Stimulated activated CD4-positive, alpha-beta T cell treated with anti-CD3 and anti-CD28 coated beads, Interleukin-12 subunit alpha, Interleukin-12 subunit beta, amount 100 ng/mL, for 48 hours (primary cell): ENCODE results near the gene IQCM.

Experiments used
- DNase-seq, 3 donors: peaks; one replicate each; pipeline ENCODE4 v3.0.0-alpha.2; 2020; ENCODE audit warnings: low read depth in 2 of 3, low spot score in 1 of 3

Gene IQCM

DNA sequence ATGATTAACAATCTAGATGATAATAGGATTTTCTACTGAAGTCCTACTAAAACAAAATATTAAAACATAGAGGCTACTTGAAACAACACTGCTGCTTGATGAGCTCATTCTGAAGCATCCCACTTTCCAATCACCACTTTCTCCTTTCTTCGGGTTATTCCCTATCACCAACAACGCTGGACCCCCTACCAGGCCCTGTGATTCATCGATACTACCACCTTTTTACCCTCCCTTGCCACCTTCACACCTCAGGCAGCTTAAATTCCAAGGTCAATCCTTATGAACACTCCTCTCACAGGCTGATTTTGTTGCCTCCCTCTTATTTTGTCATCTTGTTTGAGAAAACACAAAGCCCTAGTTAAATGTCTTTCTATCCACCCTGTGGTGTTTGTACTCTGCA, 102.6 kb downstream of the IQCM start:
- DNase-seq = no peak

DNA sequence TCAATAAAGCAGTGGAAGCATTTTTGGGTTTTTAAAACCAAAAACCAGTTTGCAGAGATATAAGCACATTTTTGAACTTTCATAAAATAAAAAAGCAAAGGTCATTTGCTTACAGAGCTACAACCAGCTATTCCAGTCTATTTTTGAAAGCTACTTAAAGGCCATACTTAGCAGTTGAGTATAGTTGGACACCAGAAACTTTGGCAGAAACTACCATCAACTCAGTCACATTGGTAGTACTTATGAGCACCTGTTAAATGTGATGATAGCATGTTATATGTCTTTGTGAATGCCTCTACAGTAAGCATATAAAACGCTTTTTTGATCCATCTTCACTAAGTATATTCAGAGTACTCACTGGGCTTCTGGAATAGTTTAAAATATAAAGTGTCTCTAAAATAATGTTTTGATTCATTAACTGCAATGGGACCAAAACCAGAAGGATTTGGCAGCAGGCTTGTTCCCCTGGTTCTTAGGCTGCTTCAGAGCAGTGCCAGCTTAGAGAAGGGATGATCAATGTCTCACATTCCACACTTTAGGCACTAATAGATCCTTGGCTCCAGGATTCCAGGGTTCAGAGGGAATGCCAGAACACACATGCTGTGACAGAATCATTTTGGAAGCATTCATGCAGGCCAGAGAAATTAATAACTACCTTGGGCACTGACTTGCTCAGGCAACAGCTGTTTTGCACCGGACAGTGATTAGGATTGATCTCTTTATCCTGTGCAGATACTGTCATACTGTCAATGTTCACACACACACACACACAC, 103.9 kb downstream of the IQCM start:
- no peak for DNase-seq

DNA sequence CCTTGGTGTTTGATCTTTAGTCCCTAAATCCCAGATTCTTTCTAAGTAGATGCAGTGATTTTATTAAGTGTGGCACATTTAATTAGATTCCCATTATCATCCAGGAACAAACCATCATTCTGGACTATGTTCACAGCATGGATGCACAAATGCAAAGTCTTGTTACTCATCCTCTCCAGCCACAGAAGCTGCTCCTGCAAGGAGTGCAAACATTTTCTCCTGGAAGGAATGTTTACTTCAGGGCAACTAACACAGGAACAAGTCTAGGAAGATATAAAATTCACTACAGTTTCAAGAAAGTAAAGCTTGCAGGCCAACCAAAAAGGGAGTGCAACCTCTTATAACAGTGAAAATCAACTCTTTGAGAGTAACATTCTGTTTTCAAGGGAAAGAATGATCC, 106.0 kb downstream of the IQCM start:
- DNase-seq = no peak

DNA sequence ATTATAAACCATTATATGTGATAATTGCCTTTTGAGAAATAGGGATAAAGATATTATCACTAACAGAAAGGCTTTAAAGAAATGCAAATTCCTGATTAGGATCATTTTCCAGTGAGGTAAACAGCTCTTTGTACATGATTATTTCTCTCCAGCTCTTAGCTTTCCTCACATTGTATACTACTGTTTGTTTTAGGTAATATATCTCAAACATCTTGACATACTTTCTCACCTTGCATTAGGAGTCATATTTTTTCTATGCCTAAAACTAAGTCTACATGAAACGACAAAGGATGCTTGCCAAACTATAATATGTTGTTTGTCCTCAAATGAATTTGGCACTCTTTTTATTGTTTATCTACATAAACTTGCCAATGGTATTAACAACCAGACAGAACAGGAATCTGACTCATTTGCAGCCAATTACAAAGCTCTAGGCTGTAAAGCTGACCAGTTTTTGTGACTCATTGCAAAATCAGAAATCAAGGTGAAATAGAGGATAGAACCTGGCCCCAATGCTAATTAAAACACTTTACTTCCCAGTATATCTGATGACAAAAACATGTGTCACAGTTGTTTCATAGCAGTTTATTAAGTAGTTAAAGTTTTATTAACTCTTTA, 107.0 kb downstream of the IQCM start:
- no peak for DNase-seq

DNA sequence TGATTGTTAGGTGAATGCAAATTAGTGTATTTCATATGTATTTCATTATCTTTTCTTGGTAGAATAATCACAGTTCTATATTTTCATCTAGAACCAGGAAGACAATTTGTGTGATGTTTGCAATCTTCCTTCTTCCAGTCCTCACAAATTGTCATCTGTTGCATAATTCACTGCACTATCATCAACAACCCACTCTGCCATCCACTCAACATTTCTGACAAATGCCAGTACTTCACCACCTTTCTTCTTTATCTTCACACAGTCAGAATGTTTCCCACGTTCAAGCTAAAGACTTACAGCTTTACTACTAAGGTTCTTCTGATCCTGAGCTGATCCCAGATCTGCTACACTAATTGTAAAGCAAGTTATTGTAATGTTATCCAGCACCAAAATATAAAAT, 107.8 kb downstream of the IQCM start:
- DNase-seq = no peak

DNA sequence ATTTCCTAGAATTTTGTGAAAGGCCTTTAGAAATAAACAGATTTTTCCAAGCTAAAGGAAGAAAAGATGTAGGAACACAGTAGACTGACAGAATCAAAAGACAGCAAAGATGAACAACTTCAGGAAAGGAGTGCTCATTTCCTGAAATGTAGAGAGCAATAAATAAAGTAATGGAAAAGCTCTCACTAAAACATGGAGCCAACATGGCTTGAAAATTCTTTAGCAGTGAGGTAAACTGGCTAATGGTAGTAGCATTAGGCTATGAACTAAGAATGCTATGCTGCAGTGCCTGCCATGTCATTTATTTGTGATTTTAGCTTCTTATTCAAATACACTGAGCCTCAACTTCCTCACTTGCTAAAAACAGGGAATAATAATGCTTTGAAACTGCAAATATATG, 108.7 kb downstream of the IQCM start:
- no peak for DNase-seq

DNA sequence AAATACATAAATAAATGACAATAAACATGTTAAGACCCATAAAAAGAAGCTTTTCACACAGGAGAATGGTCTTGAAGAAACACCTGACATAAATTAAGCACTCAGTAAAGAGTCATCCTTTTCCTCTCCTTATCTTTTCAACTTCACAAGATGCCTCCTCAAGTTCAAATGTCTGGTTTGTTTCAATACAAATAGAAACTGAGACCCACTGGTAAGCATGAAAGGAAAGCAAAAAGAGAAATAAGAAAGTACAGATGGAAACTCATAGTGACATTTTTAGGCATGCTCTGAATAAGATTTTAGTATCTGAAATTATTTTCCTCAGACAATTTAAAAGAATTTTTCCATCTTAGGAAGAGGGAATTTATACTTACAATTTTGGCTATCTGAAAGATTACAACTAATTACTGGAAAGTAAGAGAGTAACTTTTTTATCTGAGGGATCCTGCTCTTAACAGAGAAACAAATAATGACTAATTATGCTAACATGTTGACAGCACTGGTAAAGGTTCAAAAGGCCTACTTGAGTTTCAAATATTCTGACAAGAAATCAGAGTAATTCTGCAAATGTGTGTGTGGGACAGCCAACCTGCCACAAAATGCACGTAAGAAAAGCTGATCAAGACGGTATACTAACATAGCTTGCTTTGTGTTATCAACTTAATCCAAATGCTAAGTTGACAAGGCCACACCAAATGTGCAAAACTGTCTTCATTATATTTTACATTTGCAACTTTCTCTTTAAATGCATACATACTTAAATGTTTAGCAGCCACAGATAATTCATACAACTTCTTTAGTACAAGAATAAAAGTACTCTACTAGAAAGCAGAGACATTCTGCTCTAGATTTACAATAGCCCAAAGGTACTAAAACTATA, 113.0 kb downstream of the IQCM start:
- DNase-seq = no peak

DNA sequence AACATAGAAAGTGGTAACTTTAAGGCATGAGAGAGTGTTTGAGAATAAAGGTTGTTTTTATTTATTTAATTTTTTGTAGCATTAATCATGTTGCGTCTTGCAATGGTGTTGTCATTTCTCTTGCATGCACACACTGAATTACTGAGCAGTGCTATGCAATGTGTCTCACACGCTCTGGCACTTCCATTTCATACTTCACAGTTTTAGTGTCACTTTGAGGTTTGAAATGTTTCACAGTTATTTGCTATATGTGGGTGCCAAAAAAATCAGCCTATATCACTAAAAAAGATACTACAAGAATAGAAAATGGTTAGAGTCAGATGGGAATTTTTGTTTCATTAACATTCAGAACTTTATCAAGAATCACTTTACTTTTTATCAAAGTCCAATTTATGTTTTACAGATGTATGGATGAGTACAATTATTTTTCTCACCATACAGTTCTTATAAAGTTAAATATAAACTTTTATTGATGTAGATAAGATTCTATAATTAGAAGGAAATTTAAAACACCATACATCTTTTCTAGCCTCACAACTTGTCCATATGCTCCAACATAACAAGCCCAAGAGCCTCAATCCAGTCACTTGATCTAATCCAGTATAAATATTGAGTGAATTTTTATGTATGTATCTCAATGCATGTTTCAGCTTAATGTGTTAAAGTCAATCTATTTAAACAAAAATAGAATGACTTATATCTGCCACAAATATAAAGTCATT, 114.0 kb downstream of the IQCM start:
- no peak for DNase-seq

DNA sequence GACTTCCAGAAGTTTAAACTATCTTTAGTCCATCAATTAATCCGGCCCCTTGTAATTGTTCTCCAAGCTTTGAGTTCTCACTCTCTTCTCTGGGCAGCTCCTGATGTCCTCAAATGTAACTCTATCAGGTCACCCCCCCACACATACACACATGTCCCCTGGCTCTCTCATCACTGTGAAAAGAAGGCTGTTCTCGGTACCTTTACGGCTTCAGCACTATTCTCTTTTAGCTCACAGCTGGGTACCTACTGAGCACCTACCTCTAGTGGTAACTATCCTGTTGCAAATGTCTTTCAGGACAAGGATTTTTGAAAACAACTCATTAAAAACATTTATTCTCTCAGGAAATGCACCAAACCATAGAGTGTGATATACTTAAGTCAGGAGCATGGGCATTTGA, 115.4 kb downstream of the IQCM start:
- DNase-seq = no peak

DNA sequence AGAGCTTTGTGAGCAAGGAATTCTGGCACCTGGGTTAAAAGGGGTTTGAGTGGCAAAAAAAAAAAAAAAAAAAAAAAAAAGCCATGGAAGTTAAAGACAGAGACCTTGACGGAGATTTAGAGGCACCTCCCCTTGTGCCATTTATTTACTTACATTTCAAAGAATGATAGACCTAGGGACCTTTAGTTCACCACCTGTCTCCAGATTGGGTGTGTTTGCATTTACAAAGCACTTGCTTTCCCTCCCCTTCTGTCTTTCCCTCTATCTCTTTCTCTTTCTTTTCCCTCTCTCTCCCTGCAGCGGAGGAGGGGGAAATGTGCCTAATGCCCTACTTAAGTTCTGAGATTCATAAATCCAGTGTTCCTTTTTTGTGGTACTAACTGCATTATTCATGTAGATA, 116.0 kb downstream of the IQCM start:
- no peak for DNase-seq

DNA sequence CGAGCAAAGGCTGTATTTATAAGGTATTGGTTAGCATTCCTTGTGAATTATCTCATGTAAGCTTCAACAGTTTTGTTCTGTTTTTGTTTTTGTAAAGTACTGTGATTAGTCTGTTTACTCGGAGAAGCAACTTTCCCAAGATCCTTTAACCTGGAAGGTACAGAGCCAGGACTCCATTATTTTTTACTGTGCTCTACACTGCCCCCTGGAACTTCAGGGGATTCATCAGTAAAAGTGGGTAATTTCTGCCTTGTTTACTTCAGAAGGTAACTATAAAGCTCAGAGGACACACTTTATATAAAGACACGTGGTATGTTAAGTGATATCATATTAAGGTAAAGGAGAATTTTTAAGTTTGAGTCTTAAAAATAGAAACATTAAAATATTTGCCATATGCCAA, 124.9 kb downstream of the IQCM start:
- no peak for DNase-seq

DNA sequence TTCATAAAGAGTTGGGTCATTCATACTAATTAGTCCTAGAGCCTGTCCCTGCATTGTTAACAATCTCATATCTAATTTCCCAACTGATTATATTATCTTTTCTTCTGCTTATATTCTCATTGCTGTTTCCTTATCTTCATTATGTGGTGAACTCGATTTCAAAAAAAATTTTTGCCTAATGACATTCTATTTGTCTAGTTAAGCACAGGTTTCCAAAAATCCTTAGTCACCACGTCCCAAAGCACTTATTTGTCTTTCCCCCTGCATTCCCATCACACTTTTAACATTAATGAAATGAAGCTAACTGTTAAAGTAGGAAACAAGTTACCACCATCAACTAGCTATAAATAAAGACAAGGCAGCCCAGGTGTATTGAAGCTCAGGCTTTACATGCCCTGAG, 131.1 kb downstream of the IQCM start:
- no peak for DNase-seq

DNA sequence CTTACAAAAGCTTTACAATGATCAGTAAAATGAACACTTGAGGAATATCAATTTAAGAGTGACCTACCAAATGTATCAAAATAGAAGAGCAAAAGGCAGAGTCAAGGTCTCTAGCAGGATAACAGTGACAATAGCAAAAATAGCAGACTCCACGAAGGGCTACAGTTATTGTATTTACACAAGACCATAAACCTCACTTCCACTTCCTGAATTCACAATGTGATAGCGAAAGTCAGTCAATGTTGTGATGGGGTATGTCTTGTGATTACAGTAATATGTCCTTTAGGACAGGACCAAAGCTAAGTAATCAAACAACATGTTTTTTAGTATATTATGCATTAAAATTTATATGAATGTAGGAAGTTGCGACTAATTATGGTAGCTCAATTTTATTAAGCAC, 139.6 kb downstream of the IQCM start:
- no peak for DNase-seq

DNA sequence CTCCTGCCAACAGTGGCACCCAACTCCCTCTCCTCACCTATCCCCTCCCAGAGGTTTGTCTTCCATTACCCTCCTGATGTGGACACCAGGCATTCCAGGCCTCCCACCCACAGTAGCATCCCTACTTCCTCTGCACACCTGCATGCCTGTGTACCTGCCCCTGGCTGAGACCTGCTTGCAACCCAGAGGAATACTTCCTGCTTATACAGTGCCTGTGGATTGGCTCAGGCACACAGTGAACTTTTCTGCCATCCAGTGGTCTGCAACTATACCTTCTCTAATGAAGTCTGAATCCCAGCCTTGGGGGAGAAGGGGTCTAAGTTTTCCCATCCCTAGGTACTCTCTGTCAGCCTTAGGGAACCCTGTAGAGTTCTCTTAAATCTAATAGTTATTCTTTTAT, 169.9 kb downstream of the IQCM start:
- DNase-seq = no peak

DNA sequence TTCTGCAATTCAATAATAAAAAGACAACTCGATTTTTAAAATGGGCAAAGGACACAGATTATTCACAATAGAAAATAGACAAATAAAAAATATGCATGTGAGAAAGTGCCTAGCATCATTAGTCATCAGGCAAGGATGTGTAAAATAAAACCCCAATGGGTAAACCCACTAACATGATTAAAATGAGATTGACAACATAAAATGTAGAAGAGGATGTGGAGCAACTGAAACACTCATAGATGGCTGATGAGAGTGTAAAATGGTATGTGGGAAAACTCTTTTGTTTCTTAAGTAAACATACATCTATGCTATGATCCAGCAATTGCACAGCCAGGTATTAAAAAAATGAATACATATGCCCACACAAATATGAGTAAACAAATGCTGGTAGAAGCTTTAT, 177.6 kb downstream of the IQCM start:
- no peak for DNase-seq

DNA sequence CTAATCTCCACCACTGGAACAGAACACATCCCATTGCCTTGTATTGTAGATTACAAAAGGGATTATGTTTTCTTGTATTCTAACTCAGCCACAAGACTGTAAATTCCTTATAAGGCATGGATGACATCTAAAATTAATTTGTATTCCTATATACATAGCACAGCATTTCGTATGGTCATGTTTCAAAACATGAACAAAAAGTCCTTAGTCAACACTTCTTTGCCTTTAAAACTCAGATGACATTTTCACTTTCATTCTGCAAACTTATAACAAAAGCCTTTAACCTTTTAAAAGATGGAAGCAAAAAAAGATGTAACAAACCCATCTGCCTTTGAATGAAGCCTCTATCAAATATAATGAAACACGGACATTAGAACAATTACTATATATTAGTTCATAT, 181.3 kb downstream of the IQCM start:
- DNase-seq = no peak

DNA sequence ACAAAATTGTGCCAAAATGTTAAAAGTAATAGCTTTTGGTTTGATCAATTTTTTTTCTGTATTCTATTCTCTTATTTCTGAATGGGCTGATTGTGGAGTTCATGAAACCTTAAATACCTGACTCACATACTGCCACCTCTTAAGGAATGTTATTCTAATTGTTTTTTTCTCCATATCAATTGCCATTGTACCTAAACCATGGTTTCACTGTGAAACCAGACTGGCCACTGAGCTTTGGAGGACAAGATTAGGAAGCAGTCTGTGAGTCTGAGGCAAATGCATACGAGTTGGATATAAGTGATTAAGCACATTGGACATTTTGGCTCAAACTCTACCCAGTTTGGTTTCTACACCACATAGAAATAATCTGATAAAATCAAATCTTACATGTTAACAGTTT, 184.0 kb downstream of the IQCM start:
- no peak for DNase-seq

DNA sequence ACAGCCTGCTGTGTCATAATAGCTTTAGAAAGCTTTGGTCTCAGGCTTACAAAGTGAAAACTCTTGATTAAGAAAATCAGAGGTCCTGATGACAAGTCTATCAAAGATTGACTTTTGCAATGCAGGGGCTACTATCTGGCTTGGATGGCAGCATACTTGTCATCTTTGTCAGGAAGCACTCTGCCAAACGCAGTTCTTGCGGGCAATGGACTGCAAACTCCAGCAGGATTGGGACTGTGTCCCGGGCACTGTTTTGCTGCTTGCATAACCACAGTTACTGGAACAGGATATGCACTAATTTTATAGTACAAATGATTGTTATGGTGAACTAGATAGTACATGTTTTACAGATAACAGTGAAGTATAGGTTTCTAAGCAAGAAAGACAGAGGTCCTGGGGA, 185.6 kb downstream of the IQCM start:
- DNase-seq = no peak

DNA sequence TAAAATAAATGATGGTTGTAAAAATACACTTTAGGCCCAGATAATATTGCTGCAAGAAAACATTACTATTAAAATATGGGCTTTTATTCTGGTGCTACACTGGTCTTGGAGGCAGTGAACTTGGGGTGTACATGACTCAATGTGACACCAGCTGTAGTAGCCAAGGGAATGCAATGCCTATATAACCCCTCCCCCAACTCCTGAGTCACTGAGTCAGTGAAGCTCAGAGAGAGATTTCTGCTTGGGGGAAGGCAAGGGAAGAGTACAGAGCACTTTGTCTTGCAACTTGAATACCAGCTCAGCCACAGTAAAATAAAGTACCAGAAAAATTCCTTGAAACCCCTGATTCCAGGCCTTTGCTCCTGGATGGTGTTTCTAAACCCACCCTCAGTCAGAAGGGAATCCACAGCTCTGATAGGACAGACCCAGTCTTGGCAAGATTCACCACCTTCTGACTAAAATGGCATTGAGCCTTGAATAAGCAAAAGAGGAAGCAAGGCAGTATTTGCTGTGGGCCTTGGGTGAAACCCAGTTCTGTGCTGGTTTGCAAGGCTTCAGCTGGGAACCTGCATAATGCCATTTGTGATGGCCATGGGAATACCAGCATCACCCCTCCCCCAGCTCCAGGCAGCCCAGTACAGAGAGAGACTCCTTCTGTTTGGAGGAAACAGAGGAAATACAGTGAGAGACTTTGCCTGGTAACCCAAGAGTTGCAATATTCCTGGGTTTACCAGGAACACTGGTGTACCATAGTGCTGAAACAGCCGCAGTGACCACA, 209.9 kb downstream of the IQCM start:
- no peak for DNase-seq

DNA sequence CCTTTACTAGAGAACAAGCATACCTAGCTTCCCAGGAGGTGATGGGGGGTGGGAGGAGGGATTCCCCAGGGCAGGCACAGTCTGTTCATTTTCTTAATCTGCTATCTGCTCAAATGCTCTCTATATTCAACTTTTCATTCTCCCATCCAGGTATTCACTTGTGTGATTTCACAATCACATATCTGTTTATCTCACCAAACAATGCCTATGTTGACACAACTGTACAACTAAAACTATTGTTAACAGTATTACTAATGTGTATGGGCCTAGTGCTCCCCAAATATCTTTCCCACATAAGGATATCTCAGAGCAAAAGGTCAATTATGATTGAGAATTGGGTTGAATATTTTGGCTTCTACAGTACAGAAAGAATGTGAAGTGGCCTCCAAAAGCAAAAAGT, 210.8 kb downstream of the IQCM start:
- DNase-seq = no peak

DNA sequence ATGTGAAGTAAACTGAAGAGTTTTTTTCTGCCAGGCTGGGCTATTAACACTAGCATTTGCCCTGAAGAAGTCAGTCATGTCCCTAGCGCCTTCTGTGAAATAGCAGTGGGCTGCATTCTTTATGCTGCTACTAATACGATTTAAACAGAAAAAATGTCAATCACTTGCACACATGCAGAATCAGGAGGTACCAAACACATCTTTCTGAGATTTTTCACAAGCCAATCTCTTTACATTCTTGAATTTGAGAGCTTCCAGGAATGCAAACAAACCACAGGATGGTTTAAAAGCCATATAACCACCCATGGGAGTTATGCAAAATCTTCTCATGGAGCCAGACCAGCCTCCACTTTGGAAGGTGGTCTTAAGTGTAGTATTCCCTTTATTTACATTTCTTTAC, 220.1 kb downstream of the IQCM start:
- no peak for DNase-seq
